ENCODE measurements around the gene PLAU.

- TF ChIP-seq CTCF (conservative IDR thresholded peaks at IDR 0.05 in 1 of 2, IDR thresholded peaks at IDR 0.05 in 1 of 2; ENCODE audit: low read depth in 1 of 2, low read length in 2 of 2) = no peak
- TF ChIP-seq EZH2 (IDR thresholded peaks at IDR 0.05; ENCODE audit: low read length, missing control alignments) = no peak
These were observed 33.3 kb upstream of the PLAU start for GRCh38 chr10:73877533-73878160.
